Upper lobe of left lung (tissue), 6 donors: ENCODE data around the gene SF3B1. TPM values are rescaled to one million over a fixed set of nuclear protein-coding genes. Genes with fewer than 3 reads are reported as not detected.
A peak's percentile ranks its signal among the peaks of the same experiment; 100 is the strongest.
"Not testable (repeated sequence)": the region's sequence is repeated elsewhere in the genome, so short reads cannot be mapped to it uniquely, and the experiment has no call there.

Experiments used
- ATAC-seq, 2 donors: fragments of 200-7000 bp; cut with Tn5 transposase; one replicate each; pipeline ENCODE4 v1.9.1; 2022; ENCODE audit warnings: mild to moderate bottlenecking in 2 of 2, moderate library complexity in 2 of 2; ENCODE audit not compliant: low FRiP score in 2 of 2
- DNase-seq, 2 donors: peaks; one replicate each; pipeline ENCODE4 v3.0.0-alpha.2; 2019 to 2020
- H3K27ac ChIP-seq, 4 donors: fragments of 200-600 bp; sonication (generic); one replicate each; pipeline ENCODE4 v1.5.1; 2016 to 2019
- H3K27me3 ChIP-seq, 4 donors: fragments of 200-600 bp; sonication (generic); one replicate each; pipeline ENCODE4 v1.5.1; 2017 to 2019
- H3K36me3 ChIP-seq, 4 donors: fragments of 200-600 bp; sonication (generic); one replicate each; pipeline ENCODE4 v1.5.1; 2016 to 2019
- H3K4me1 ChIP-seq, 4 donors: fragments of 200-600 bp; sonication (generic); one replicate each; pipeline ENCODE4 v1.5.1; 2018 to 2019
- H3K4me3 ChIP-seq, 4 donors: fragments of 200-600 bp; sonication (generic); one replicate each; pipeline ENCODE4 v1.5.1; 2017 to 2019; ENCODE audit warnings: mild to moderate bottlenecking in 2 of 4, moderate library complexity in 1 of 4
- H3K9me3 ChIP-seq, 4 donors: fragments of 200-600 bp; sonication (generic); one replicate each; pipeline ENCODE4 v1.5.1; 2018 to 2019
- CTCF ChIP-seq, 6 experiments: fragments of 450-650 bp in 4 of 6; fragments of 200-600 bp in 2 of 6; sonication (generic) in 2 of 6; IDR thresholded peaks; one replicate each; pipeline ENCODE4 v1.5.1; 2016 to 2019; ENCODE audit warnings: antibody characterized with exemption in 6 of 6
- EP300 ChIP-seq, 4 donors: sonication (generic); formaldehyde crosslinking; IDR thresholded peaks; one replicate each; pipeline ENCODE4 v1.5.1; 2017; ENCODE audit warnings: antibody characterized with exemption in 4 of 4, control low read depth in 2 of 4
- POLR2A ChIP-seq, 4 donors: fragments of 450-650 bp; IDR thresholded peaks; one replicate each; pipeline ENCODE4 v1.5.1; 2016 to 2017; ENCODE audit warnings: antibody characterized with exemption in 4 of 4, mild to moderate bottlenecking in 2 of 4
- POLR2AphosphoS5 ChIP-seq, 2 donors: sonication (generic); formaldehyde crosslinking; IDR thresholded peaks; one replicate each; pipeline ENCODE4 v1.5.1; 2017; ENCODE audit warnings: antibody characterized with exemption in 2 of 2
- WGBS, 2 donors: methylation state at CpG; one replicate each; pipeline ENCODE4 v1.1.5; 2017 to 2018; 5-methylcytosine and 5-hydroxymethylcytosine counted together
- total RNA-seq, 6 donors: library from RNA; depleted of rRNA in 4 of 6; stranded (reverse); fragments of >200 nt in 4 of 6; gene quantifications; one replicate each; pipeline versions ENCODE4 v1.1.0 to v1.2.1, GENCODE V29; 2016 to 2021
- donor health status: DM: no; HTN: no; CAD: no; lungs with moderate emphysema.
- donor health status: DM: no; HTN: yes; CAD: no; lungs with severe emphysema.

The SF3B1 gene
- 100 to 1,000 TPM; 182 to 614 (median 203) TPM for total RNA-seq

- Histone ChIP-seq H3K4me1 (peaks cover 32 to 46% (median 43%) of the 10 kb centered on the region in 4 donors), H3K27me3 (no peaks in the 10 kb centered on the region), H3K4me3 (peak within 1 kb of the TSS; percentile 86 to 97 (median 91)), H3K9me3 (no peaks in the 10 kb centered on the region), H3K36me3 (no peaks in the 10 kb centered on the region), H3K27ac (peak within 1 kb of the TSS; percentile 97 to 99 (median 99))
- TF ChIP-seq CTCF (IDR thresholded peaks at IDR 0.05) (no peak), EP300 (IDR thresholded peaks at IDR 0.05) (peak in 1 of 4 donors; percentile 63), POLR2AphosphoS5 (IDR thresholded peaks at IDR 0.05) (peak; percentile 97 to 98), POLR2A (IDR thresholded peaks at IDR 0.05) (peak; percentile 19 to 95 (median 90))
- 1% methylated on average over 57 to 74 of the region's 74 CpGs for WGBS, 2 donors
- peak; percentile 99 for ATAC-seq
- DNase-seq = peak; percentile 99
These were observed at the start of gene SF3B1 for GRCh38 chr2:197434541-197435513. Gene SF3B1 (minus strand): TSS chr2:197435028. CDS start chr2:197434999, 29 bp downstream.

- WGBS, 2 donors = 95 to 98% methylated on average over 3 of the region's 3 CpGs
- H3K4me1 ChIP-seq, H3K27ac ChIP-seq, DNase-seq, ATAC-seq, H3K4me3 ChIP-seq, H3K27me3 ChIP-seq: not testable (repeated sequence)
- peaks cover 22 to 53% (median 39%) of the 10 kb centered on the region in 4 donors for H3K36me3 ChIP-seq
- H3K9me3 ChIP-seq = peaks cover 0 to 19% (median 14%) of the 10 kb centered on the region in 4 donors
These were observed 49.4 kb upstream of the SF3B1 start for GRCh38 chr2:197484248-197484647.

- Histone ChIP-seq H3K36me3 (peaks cover 10 to 52% (median 35%) of the 10 kb centered on the region in 4 donors), H3K4me1 (peaks cover 0 to 3% (median 0%) of the 10 kb centered on the region in 4 donors), H3K4me3 (no peak overlapping the region), H3K27ac (no peak overlapping the region), H3K9me3 (peaks cover 0 to 19% (median 14%) of the 10 kb centered on the region in 4 donors), H3K27me3 (no peaks in the 10 kb centered on the region)
- no peak for TF ChIP-seq POLR2A (IDR thresholded peaks at IDR 0.05)
- TF ChIP-seq EP300 (IDR thresholded peaks at IDR 0.05) = no peak
- TF ChIP-seq POLR2AphosphoS5 (IDR thresholded peaks at IDR 0.05) = no peak
- no peak for TF ChIP-seq CTCF (IDR thresholded peaks at IDR 0.05)
- WGBS, 2 donors = 87 to 95% methylated on average over 9 of the region's 9 CpGs
- no peak for DNase-seq
- ATAC-seq = no peak
These were observed 45.6 kb upstream of the SF3B1 start for GRCh38 chr2:197480165-197481036.

- Histone ChIP-seq H3K27ac (no peak overlapping the region), H3K27me3 (no peaks in the 10 kb centered on the region), H3K9me3 (peaks cover 0 to 6% (median 3%) of the 10 kb centered on the region in 4 donors), H3K36me3 (peaks cover 16 to 74% (median 52%) of the 10 kb centered on the region in 4 donors), H3K4me3 (no peak overlapping the region), H3K4me1 (peaks cover 0 to 3% (median 0%) of the 10 kb centered on the region in 4 donors)
- ATAC-seq (no peak), DNase-seq (no peak)
- TF ChIP-seq POLR2A (IDR thresholded peaks at IDR 0.05) = no peak
- no peak for TF ChIP-seq POLR2AphosphoS5 (IDR thresholded peaks at IDR 0.05)
- no peak for TF ChIP-seq CTCF (IDR thresholded peaks at IDR 0.05)
- TF ChIP-seq EP300 (IDR thresholded peaks at IDR 0.05) = no peak
- 97 to 98% methylated on average over 3 of the region's 3 CpGs for WGBS, 2 donors
These were observed 43.0 kb upstream of the SF3B1 start for GRCh38 chr2:197477797-197478196.

- Histone ChIP-seq H3K36me3 (peaks cover 24 to 94% (median 69%) of the 10 kb centered on the region in 4 donors), H3K4me3 (no peak overlapping the region), H3K27ac (no peak overlapping the region), H3K27me3 (no peaks in the 10 kb centered on the region), H3K9me3 (no peaks in the 10 kb centered on the region), H3K4me1 (no peaks in the 10 kb centered on the region)
- DNase-seq = no peak
- TF ChIP-seq POLR2A (IDR thresholded peaks at IDR 0.05) (no peak), CTCF (IDR thresholded peaks at IDR 0.05) (no peak), EP300 (IDR thresholded peaks at IDR 0.05) (no peak), POLR2AphosphoS5 (IDR thresholded peaks at IDR 0.05) (no peak)
- ATAC-seq = no peak
- 98 to 100% methylated on average over 5 of the region's 5 CpGs for WGBS, 2 donors
These were observed 37.3 kb upstream of the SF3B1 start for GRCh38 chr2:197472166-197472565.
